Erythroblast (primary cell): Measurements from ENCODE around the gene GPR82.
A peak's percentile ranks its signal among the peaks of the same experiment; 100 is the strongest.
"Not testable (repeated sequence)": the region's sequence is repeated elsewhere in the genome, so short reads cannot be mapped to it uniquely, and the experiment has no call there.

Experiments used
- DNase-seq, 2 experiments: peaks; one replicate each; lab custom pipeline; 2025; lab: John Stamatoyannopoulos, UW
- GATA1 ChIP-seq: IDR thresholded peaks from 2 replicates; pipeline ENCODE4 v1.6.1; 2011; ENCODE audit warnings: low read depth, mild to moderate bottlenecking, control low read depth, low read length, moderate library complexity
- POLR2A ChIP-seq: IDR thresholded peaks from 2 replicates; pipeline ENCODE4 v1.6.1; 2011; ENCODE audit warnings: mild to moderate bottlenecking, low read length

The GPR82 gene

GRCh38 chrX:41705680-41706374, 18.2 kb upstream of the GPR82 start:
- DNase-seq = no peak
- TF ChIP-seq POLR2A = no peak
- TF ChIP-seq GATA1 = no peak

DNA sequence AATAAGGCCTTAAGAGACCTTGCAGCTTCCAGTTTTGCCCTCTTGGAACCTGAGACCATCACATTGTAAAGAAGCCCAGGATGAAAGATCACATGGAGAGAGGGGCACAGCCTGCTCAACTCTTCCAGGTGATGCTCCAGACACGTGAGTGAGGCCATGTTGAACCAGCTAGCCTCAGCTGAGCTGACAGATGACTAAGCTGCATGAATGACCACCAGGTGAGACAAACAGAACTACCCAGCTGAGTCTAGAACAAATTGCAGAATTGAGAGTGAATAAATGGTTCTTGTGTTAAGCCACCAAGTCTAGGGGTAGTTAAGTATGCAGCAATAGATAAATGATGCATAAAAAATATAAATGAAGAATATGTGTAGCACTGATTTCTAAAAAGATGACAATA, 16.8 kb upstream of the GPR82 start:
- no peak for TF ChIP-seq POLR2A
- no peak for TF ChIP-seq GATA1
- no peak for DNase-seq

DNA sequence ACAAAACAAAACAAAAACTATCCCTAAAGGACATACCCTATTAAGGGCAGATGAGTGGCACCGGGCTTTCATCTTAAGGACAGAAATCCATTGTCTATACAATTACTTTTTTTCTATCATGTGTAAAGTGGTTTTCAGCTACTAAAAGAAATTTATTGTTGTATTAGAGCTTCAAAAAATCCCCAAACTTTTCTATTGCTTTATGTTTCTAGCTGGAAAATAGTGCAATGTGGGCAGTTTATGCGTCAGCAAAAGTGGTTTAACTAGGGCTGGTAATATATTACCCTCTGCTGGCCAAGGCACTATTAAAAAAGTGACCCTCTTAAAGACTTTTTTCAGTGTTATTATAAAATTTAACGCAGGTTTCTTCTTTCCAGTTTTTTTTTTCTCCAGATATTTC, 15.5 kb upstream of the GPR82 start:
- TF ChIP-seq GATA1 (no peak), POLR2A (no peak)
- DNase-seq = peak; percentile 0 to 1

GRCh38 chrX:41711021-41711667, 12.8 kb upstream of the GPR82 start:
- TF ChIP-seq GATA1 (no peak), POLR2A (no peak)
- DNase-seq = no peak

- no peak for DNase-seq
- TF ChIP-seq POLR2A (no peak), GATA1 (no peak)
Measured at GRCh38 chrX:41716222-41716621, 7.8 kb upstream of the GPR82 start.

GRCh38 chrX:41716767-41717473, 7.1 kb upstream of the GPR82 start:
- DNase-seq = no peak
- TF ChIP-seq POLR2A = no peak
- no peak for TF ChIP-seq GATA1

- TF ChIP-seq GATA1 (no peak), POLR2A (no peak)
- DNase-seq = no peak
Measured at GRCh38 chrX:41718481-41719235, 5.3 kb upstream of the GPR82 start.

- DNase-seq = not testable (repeated sequence)
Measured at GRCh38 chrX:41719610-41720009, 4.4 kb upstream of the GPR82 start.

DNA sequence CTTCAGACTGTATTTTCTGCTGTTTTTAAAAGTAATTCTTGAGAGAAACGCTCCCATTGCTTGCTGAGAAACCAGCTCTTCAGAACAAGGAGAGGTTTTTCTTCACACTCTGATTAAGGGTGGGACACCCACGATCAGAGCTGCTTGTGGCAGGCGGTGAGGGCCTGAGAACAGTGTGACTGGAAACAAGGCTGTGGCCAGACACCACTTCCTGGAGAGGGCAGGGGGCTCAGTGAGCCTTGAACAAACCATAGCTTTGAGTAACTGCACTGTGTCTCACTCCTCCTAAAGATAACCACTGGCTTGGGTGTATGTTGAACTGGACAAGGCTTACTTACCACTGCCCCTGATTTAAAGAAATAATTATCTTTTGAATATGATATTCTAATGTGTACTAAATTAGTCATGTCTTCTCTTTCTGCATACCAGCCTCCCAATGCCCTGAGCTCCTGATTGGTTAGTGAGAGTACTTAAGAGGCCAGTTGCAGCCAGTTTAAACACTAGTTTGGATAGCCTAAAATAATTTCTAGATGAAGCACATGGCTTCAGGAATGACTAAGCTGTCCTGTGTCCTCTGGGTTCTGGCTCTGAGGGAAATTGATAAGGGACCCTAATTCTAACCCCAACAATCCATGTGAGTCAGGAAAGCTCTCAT, 3.7 kb upstream of the GPR82 start:
- DNase-seq = no peak
- no peak for TF ChIP-seq POLR2A
- TF ChIP-seq GATA1 = no peak

DNA sequence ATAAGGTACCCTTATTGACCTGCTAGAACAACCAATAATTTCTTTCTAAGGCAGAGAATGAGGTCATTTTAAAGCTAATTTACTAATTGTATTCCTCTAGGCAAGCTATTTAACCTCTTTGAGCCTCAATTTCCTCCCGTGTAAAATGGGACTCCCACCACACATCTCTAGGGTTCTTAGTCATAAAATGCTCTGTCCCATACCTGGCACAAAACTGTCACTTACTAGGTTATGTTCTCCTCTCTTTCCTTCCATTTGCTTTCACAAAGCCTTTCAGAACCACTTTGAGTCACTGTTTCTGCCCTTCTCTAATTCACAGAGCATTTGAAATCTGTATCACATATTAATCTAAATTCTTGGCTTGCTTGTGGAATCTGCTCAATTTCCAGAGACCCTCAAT, 2.4 kb upstream of the GPR82 start:
- TF ChIP-seq POLR2A (no peak), GATA1 (no peak)
- DNase-seq = no peak

DNA sequence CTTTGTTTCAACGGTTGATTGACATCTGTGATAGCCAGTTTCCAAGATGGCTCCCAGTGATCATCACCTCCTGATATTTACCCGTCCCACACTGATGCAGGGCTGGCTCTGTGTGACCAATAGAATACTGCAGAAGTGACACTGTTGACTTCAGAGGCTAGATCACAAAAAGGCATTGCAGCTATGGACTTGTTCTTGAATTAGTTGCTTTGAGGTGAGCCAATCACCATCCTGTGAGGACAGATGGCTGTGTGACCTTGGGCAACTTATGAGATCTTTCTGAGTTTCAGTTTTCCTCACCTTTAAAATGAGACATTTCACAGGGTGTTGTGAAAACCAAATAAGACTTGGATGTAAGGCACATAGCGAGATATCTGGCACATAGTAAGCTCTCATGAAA, 1.8 kb upstream of the GPR82 start:
- TF ChIP-seq GATA1 (no peak), POLR2A (no peak)
- DNase-seq = no peak

GRCh38 chrX:41722816-41723618, 964 bp upstream of the GPR82 start:
- no peak for DNase-seq
- no peak for TF ChIP-seq POLR2A
- no peak for TF ChIP-seq GATA1

DNA sequence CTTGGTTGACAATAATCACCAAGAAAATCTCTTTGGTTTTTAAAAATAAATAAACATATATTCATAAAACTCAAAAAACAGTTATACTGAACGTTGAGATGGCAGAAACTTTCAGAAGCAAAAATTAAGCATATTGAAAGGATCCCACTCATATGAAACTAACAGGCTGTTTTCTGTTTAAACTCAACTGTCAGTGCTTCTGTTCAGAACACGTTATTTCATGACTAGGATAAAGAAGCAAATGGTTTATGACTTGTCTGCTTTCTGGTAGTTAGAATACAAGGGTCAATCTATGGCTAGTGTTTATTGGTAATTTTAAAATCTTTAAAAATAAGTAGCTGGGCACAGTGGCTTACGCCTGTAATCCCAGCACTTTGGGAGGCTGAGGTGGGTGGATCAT, 4.1 kb downstream of the GPR82 start:
- TF ChIP-seq GATA1 (no peak), POLR2A (no peak)
- DNase-seq = no peak
